ENCODE results near the gene ABL1.

GRCh38 chr9:130825351-130825651, 9.8 kb upstream of the ABL1 start:
- no peak for TF ChIP-seq CTCF (IDR thresholded peaks at IDR 0.05; ENCODE audit: borderline replicate concordance, extremely low read depth, low read length, poor library complexity, severe bottlenecking)
- no peak for TF ChIP-seq EZH2 (IDR thresholded peaks at IDR 0.05; ENCODE audit: borderline replicate concordance, low read depth, low read length, severe bottlenecking)
